GM12865 (cell line): Measurements from ENCODE around the gene PROM2.

Experiments used
- DNase-seq: peaks from one replicate; pipeline ENCODE4 v3.0.0; 2010; ENCODE audit warnings: low read depth
- H3K4me3 ChIP-seq: 2 replicates; pipeline ENCODE4 v1.5.1; 2011; ENCODE audit warnings: mild to moderate bottlenecking, low read depth, low read length, control low read depth
- CTCF ChIP-seq: IDR thresholded peaks from 2 replicates; pipeline ENCODE4 v1.5.1; 2011; ENCODE audit warnings: low read length, control low read depth, low read depth, inconsistent platforms; ENCODE audit not compliant: insufficient read depth; ENCODE audit errors: missing control alignments

PROM2 gene

GRCh38 chr2:95305380-95306061 is 31.3 kb downstream of the PROM2 start:
- no peak for DNase-seq
- no peak overlapping the region for H3K4me3 ChIP-seq
- no peak for TF ChIP-seq CTCF

DNA sequence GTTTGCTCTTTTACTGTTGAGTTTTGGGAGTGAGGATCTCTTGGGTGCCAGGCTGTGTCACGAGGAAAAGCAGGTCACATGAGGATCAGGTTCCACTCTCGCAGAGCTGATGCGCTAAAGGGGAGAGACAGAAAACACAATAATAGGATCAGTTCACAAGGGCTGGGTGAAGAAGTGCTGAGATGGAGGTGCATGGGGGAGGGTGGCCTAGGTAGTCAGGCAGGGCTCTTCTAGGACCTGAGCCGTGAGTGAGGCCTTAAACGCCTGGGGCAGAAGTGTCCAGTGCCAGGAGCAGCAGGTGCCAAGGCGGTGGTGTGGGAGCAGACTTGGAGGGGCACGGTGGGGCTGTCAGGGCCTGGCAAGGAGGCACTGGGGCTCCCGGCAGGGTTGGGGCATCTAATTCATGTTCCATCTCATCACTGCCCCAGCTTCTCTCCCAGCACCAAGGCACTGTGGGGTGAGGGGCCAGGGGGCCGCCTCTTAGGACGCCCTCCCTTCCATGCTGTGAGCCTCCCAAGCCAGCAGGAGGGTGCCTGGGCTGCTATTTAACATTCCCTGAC is 32.2 kb downstream of the PROM2 start:
- TF ChIP-seq CTCF = no peak
- no peak overlapping the region for H3K4me3 ChIP-seq
- DNase-seq = no peak

GRCh38 chr2:95307036-95307435 is 32.8 kb downstream of the PROM2 start:
- no peak for TF ChIP-seq CTCF
- H3K4me3 ChIP-seq = no peak overlapping the region
- DNase-seq = no peak

DNA sequence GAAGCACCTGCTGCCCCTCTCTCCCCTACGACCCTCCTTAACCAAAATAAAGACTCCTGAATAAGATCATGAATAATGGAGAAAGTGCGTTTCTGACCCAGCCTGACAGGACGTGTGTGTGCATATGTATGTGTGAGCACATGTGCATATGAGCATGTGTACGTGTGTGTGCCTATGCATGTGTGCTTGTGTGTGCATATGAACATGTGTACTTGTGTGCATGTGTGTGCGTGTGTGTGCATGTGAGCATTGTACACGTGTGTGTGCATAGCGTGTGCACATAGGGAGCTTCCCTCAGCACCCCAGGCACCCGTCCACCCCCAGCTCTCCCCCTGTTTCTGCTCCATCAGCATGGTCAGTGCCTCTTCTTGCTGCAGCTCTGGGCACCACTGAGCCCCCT is 33.6 kb downstream of the PROM2 start:
- H3K4me3 ChIP-seq = no peak overlapping the region
- TF ChIP-seq CTCF = no peak
- no peak for DNase-seq

DNA sequence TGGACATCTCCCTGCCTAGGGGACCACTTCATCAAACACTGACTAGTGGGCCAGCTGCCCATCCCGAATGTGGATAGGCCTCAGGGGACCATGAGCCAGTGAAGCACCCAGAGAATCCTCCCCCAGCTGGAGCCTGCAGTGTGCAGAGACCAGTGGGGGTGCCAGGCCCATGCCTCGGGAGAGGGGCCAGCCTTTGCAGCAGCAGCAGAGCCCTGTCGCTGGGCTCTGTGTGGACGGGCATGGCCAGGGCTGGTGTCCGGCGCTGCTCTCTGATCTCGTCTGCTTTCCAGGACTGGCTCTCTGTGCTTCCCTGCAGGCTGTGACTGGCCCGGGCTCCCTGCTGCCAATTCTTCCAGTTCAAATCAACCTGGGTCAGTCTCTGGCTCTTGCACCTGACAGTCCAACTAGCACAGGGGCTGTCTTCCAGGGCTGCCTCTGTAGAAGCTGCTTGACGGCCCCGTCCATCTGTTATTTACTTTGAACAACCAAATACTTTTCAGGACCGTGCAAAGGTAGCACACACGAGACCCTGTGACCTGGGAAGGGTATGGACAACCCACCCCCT is 34.3 kb downstream of the PROM2 start:
- H3K4me3 ChIP-seq = no peak overlapping the region
- no peak for TF ChIP-seq CTCF
- no peak for DNase-seq

GRCh38 chr2:95309599-95309998 is 35.4 kb downstream of the PROM2 start:
- no peak for TF ChIP-seq CTCF
- no peak overlapping the region for H3K4me3 ChIP-seq
- no peak for DNase-seq
